Gastroesophageal sphincter (tissue), 4 donors: ENCODE results near the gene SOHLH1. TPM values are rescaled to one million over a fixed set of nuclear protein-coding genes. Genes with fewer than 3 reads are reported as not detected.

Experiments used
- ATAC-seq: fragments of 150-250 bp; one replicate; pipeline ENCODE4 v1.9.1; 2016; ENCODE audit warnings: mild to moderate bottlenecking, moderate library complexity
- H3K27ac ChIP-seq, 4 donors: fragments of 200-600 bp; sonication (generic) in 3 of 4; 1 replicate in 3 of 4; 2 replicates in 1 of 4; pipeline ENCODE4 v1.5.1; 2016 to 2019
- H3K27me3 ChIP-seq: fragments of 200-600 bp; sonication (generic); one replicate; pipeline ENCODE4 v1.5.1; 2019
- H3K36me3 ChIP-seq, 2 donors: fragments of 200-600 bp; sonication (generic); one replicate each; pipeline ENCODE4 v1.5.1; 2019; ENCODE audit warnings: control low read depth in 1 of 2
- H3K4me1 ChIP-seq, 3 donors: fragments of 200-600 bp; sonication (generic); 1 replicate in 2 of 3; 2 replicates in 1 of 3; pipeline ENCODE4 v1.5.1; 2016 to 2019; ENCODE audit warnings: control low read depth in 2 of 3
- H3K4me3 ChIP-seq, 2 donors: fragments of 200-600 bp; sonication (generic); one replicate each; pipeline ENCODE4 v1.5.1; 2019; ENCODE audit warnings: mild to moderate bottlenecking in 1 of 2, moderate library complexity in 1 of 2
- H3K9me3 ChIP-seq, 3 donors: fragments of 200-600 bp; sonication (generic); one replicate each; pipeline ENCODE4 v1.5.1; 2017 to 2019; ENCODE audit warnings: control low read depth in 2 of 3
- CTCF ChIP-seq, 4 experiments: fragments of 200-600 bp in 2 of 4; fragments of 450-650 bp in 2 of 4; sonication (generic) in 1 of 4; IDR thresholded peaks; one replicate each; pipeline ENCODE4 v1.5.1; 2017 to 2019; ENCODE audit warnings: antibody characterized with exemption in 4 of 4, mild to moderate bottlenecking in 2 of 4, moderate library complexity in 2 of 4
- EP300 ChIP-seq: sonication (generic); formaldehyde crosslinking; IDR thresholded peaks from one replicate; pipeline ENCODE4 v1.6.1; 2017; ENCODE audit warnings: antibody characterized with exemption, mild to moderate bottlenecking
- POLR2A ChIP-seq, 2 donors: fragments of 450-650 bp; IDR thresholded peaks; one replicate each; pipeline ENCODE4 v1.6.1; 2017; ENCODE audit warnings: antibody characterized with exemption in 2 of 2, mild to moderate bottlenecking in 2 of 2, moderate library complexity in 1 of 2
- POLR2AphosphoS5 ChIP-seq: sonication (generic); formaldehyde crosslinking; IDR thresholded peaks from one replicate; pipeline ENCODE4 v1.6.1; 2017; ENCODE audit warnings: antibody characterized with exemption
- WGBS, 2 donors: methylation state at CpG; one replicate each; pipeline ENCODE4 v1.1.5; 2018; ENCODE audit warnings: low coverage in 1 of 2; 5-methylcytosine and 5-hydroxymethylcytosine counted together
- total RNA-seq, 4 donors: library from RNA; depleted of rRNA; stranded (reverse); fragments of >200 nt; gene quantifications; one replicate each; pipeline ENCODE4 v1.1.0, GENCODE V29; 2016

SOHLH1 gene
- total RNA-seq, 4 donors from 2014 or later, result not detected

- H3K4me3 ChIP-seq, result no peak overlapping the region
- WGBS, 2 donors, result 93 to 96% methylated on average over 8 to 12 of the region's 12 CpGs
- no peaks in the 10 kb centered on the region for H3K9me3 ChIP-seq
Measured at GRCh38 chr9:135663857-135664256, 35.4 kb downstream of the SOHLH1 start.

GRCh38 chr9:135663451-135663770, 35.9 kb downstream of the SOHLH1 start:
- no peak overlapping the region for H3K4me3 ChIP-seq
- ATAC-seq, result no peak
- no peak overlapping the region for H3K27ac ChIP-seq
- H3K27me3 ChIP-seq, result peaks cover 60% of the 10 kb centered on the region
- H3K4me1 ChIP-seq, result no peaks in the 10 kb centered on the region
- TF ChIP-seq POLR2A (IDR thresholded peaks at IDR 0.05), result no peak
- H3K36me3 ChIP-seq, result no peaks in the 10 kb centered on the region
- H3K9me3 ChIP-seq, result no peaks in the 10 kb centered on the region
- 60% methylated on average over 1 of the region's 3 CpGs; no CpG with 5 or more reads in 1 of the 2 donors for WGBS, 2 donors

More at GRCh38 chr9:135663857-135664256, 35.4 kb downstream of the SOHLH1 start:
- TF ChIP-seq POLR2AphosphoS5 (no peak), POLR2A (IDR thresholded peaks at IDR 0.05) (no peak), CTCF (IDR thresholded peaks at IDR 0.05) (no peak), EP300 (no peak)
- no peaks in the 10 kb centered on the region for H3K4me1 ChIP-seq
- H3K27ac ChIP-seq, result no peak overlapping the region
- peaks cover 60% of the 10 kb centered on the region for H3K27me3 ChIP-seq
- no peak for ATAC-seq
- no peaks in the 10 kb centered on the region for H3K36me3 ChIP-seq

- Histone ChIP-seq H3K9me3 (no peaks in the 10 kb centered on the region), H3K4me1 (no peaks in the 10 kb centered on the region), H3K27me3 (peaks cover 60% of the 10 kb centered on the region), H3K27ac (no peak within 1 kb of the TSS), H3K36me3 (no peaks in the 10 kb centered on the region), H3K4me3 (no peak within 1 kb of the TSS)
- TF ChIP-seq CTCF (IDR thresholded peaks at IDR 0.05) (no peak), POLR2A (IDR thresholded peaks at IDR 0.05) (no peak), POLR2AphosphoS5 (no peak), EP300 (no peak)
- no peak for ATAC-seq
- 63% methylated on average over 4 of the region's 25 CpGs; no CpG with 5 or more reads in 1 of the 2 donors for WGBS, 2 donors
Measured at GRCh38 chr9:135662758-135663450, 36.4 kb downstream of the SOHLH1 start, which contains the start of gene LCN9. Gene LCN9, plus strand, starts transcription at chr9:135663309. Its CDS starts 13 bp downstream, at chr9:135663322.

GRCh38 chr9:135661816-135662560, 37.3 kb downstream of the SOHLH1 start:
- Histone ChIP-seq H3K4me3 (no peak overlapping the region), H3K27ac (no peak overlapping the region), H3K9me3 (no peaks in the 10 kb centered on the region), H3K27me3 (peaks cover 52% of the 10 kb centered on the region), H3K4me1 (no peaks in the 10 kb centered on the region), H3K36me3 (no peaks in the 10 kb centered on the region)
- TF ChIP-seq CTCF (IDR thresholded peaks at IDR 0.05), result no peak
- no peak for TF ChIP-seq POLR2A (IDR thresholded peaks at IDR 0.05)
- TF ChIP-seq EP300, result no peak
- TF ChIP-seq POLR2AphosphoS5, result no peak
- 46 to 56% methylated on average over 16 to 18 of the region's 19 CpGs for WGBS, 2 donors
- no peak for ATAC-seq

- TF ChIP-seq EP300, result no peak
- no peak for TF ChIP-seq CTCF (IDR thresholded peaks at IDR 0.05)
- no peak for TF ChIP-seq POLR2AphosphoS5
- no peak for TF ChIP-seq POLR2A (IDR thresholded peaks at IDR 0.05)
- Histone ChIP-seq H3K27me3 (peaks cover 46% of the 10 kb centered on the region), H3K27ac (no peak overlapping the region), H3K4me1 (no peaks in the 10 kb centered on the region), H3K4me3 (no peak overlapping the region), H3K9me3 (no peaks in the 10 kb centered on the region), H3K36me3 (no peaks in the 10 kb centered on the region)
- no peak for ATAC-seq
- 88 to 92% methylated on average over 15 to 22 of the region's 22 CpGs for WGBS, 2 donors
Measured at GRCh38 chr9:135660407-135660806, 38.9 kb downstream of the SOHLH1 start.
